ENCODE data around the gene MOXD1. TPM values are rescaled to one million over a fixed set of nuclear protein-coding genes. Genes with fewer than 3 reads are reported as not detected.

MOXD1 gene
- total and polyA plus RNA-seq, 8 donors = 2.1 to 16.9 (median 3.9) TPM

GRCh38 chr6:132388291-132388690, 13.0 kb downstream of the MOXD1 start:
- no peak for TF ChIP-seq POLR2AphosphoS5 (IDR thresholded peaks at IDR 0.05)
- intact Hi-C loops (cut with DNase I; ENCODE audit: low total_unique reads) = no loop called here
- 36 to 54% (median 39%) methylated on average over 3 of the region's 3 CpGs for WGBS, 5 donors
- Histone ChIP-seq H3K4me3 (no peak overlapping the region), H3K4me1 (no peaks in the 10 kb centered on the region), H3K27me3 (no peaks in the 10 kb centered on the region), H3K27ac (no peak overlapping the region), H3K36me3 (no peaks in the 10 kb centered on the region), H3K9me3 (no peaks in the 10 kb centered on the region)
- no peak for DNase-seq

- H3K4me3 ChIP-seq = no peak overlapping the region
- DNase-seq = no peak
- 55 to 60% (median 58%) methylated on average over 3 of the region's 3 CpGs for WGBS, 5 donors
- intact Hi-C loops (cut with DNase I; ENCODE audit: low total_unique reads) = no loop called here
- no peaks in the 10 kb centered on the region for H3K9me3 ChIP-seq
- H3K36me3 ChIP-seq = no peaks in the 10 kb centered on the region
- no peaks in the 10 kb centered on the region for H3K27me3 ChIP-seq
- no peak overlapping the region for H3K27ac ChIP-seq
- H3K4me1 ChIP-seq = no peaks in the 10 kb centered on the region
- no peak for TF ChIP-seq EP300 (IDR thresholded peaks at IDR 0.05)
- TF ChIP-seq CTCF (IDR thresholded peaks at IDR 0.05) = no peak
- TF ChIP-seq POLR2AphosphoS5 (IDR thresholded peaks at IDR 0.05) = no peak
- no peak for TF ChIP-seq POLR2A (IDR thresholded peaks at IDR 0.05)
These were observed 18.6 kb downstream of the MOXD1 start for GRCh38 chr6:132382630-132383175.

GRCh38 chr6:132381381-132381780, 19.9 kb downstream of the MOXD1 start:
- WGBS, 5 donors = 68 to 95% (median 88%) methylated on average over 1 of the region's 1 CpG
- Histone ChIP-seq H3K4me1 (no peaks in the 10 kb centered on the region), H3K27me3 (no peaks in the 10 kb centered on the region), H3K36me3 (no peaks in the 10 kb centered on the region), H3K27ac (no peak overlapping the region), H3K4me3 (no peak overlapping the region), H3K9me3 (no peaks in the 10 kb centered on the region)
- TF ChIP-seq EP300 (IDR thresholded peaks at IDR 0.05) (no peak), POLR2A (IDR thresholded peaks at IDR 0.05) (no peak), POLR2AphosphoS5 (IDR thresholded peaks at IDR 0.05) (no peak), CTCF (IDR thresholded peaks at IDR 0.05) (no peak)
- DNase-seq = no peak
- intact Hi-C loops (cut with DNase I; ENCODE audit: low total_unique reads) = no loop called here

GRCh38 chr6:132380358-132381029, 20.8 kb downstream of the MOXD1 start:
- Histone ChIP-seq H3K4me3 (no peak overlapping the region), H3K27me3 (no peaks in the 10 kb centered on the region), H3K27ac (no peak overlapping the region), H3K9me3 (no peaks in the 10 kb centered on the region), H3K4me1 (no peaks in the 10 kb centered on the region), H3K36me3 (no peaks in the 10 kb centered on the region)
- intact Hi-C loops (cut with DNase I; ENCODE audit: low total_unique reads) = no loop called here
- no peak for TF ChIP-seq POLR2AphosphoS5 (IDR thresholded peaks at IDR 0.05)
- TF ChIP-seq POLR2A (IDR thresholded peaks at IDR 0.05) = no peak
- no peak for TF ChIP-seq CTCF (IDR thresholded peaks at IDR 0.05)
- no peak for TF ChIP-seq EP300 (IDR thresholded peaks at IDR 0.05)
- no peak for DNase-seq
- WGBS, 5 donors = 57 to 69% (median 59%) methylated on average over 3 of the region's 3 CpGs

- intact Hi-C loops (cut with DNase I; ENCODE audit: low total_unique reads) = no loop called here
- 84 to 90% (median 88%) methylated on average over 4 of the region's 4 CpGs for WGBS, 5 donors
- TF ChIP-seq POLR2A (IDR thresholded peaks at IDR 0.05) = no peak
- TF ChIP-seq EP300 (IDR thresholded peaks at IDR 0.05) = no peak
- TF ChIP-seq CTCF (IDR thresholded peaks at IDR 0.05) = no peak
- no peak for TF ChIP-seq POLR2AphosphoS5 (IDR thresholded peaks at IDR 0.05)
These were observed 31.7 kb downstream of the MOXD1 start for GRCh38 chr6:132369526-132369925.

More at GRCh38 chr6:132369526-132369925, 31.7 kb downstream of the MOXD1 start:
- DNase-seq = no peak
- H3K27ac ChIP-seq = no peak overlapping the region
- H3K36me3 ChIP-seq = no peaks in the 10 kb centered on the region
- H3K9me3 ChIP-seq = no peaks in the 10 kb centered on the region
- H3K4me1 ChIP-seq = no peaks in the 10 kb centered on the region
- no peaks in the 10 kb centered on the region for H3K27me3 ChIP-seq
- no peak overlapping the region for H3K4me3 ChIP-seq

Data from stomach (tissue), 9 donors.